Stimulated activated memory B cell treated with anti-CD40 and anti-IgM and Interleukin-4, amounts not matched to agents 10 μg/mL and 1 μg/mL and 100 μg/mL, for 72 hours (primary cell): Measurements from ENCODE around the gene OGA.
A peak's percentile ranks its signal among the peaks of the same experiment; 100 is the strongest.

Experiments
- ATAC-seq: fragments of 150-1000 bp; cut with Tn5 transposase; 2 replicates; pipeline ENCODE4 v1.10.0; 2021
- H3K27ac Mint-ChIP-seq: one replicate; pipeline ENCODE4 v1.8.0; 2022; ENCODE audit warnings: mild to moderate bottlenecking, mixed read lengths
- H3K27me3 Mint-ChIP-seq: one replicate; pipeline ENCODE4 v1.8.0; 2022; ENCODE audit warnings: mixed read lengths
- H3K36me3 Mint-ChIP-seq: one replicate; pipeline ENCODE4 v1.8.0; 2022; ENCODE audit warnings: mixed read lengths
- H3K4me1 Mint-ChIP-seq: one replicate; pipeline ENCODE4 v1.8.0; 2022; ENCODE audit warnings: mixed read lengths
- H3K4me3 Mint-ChIP-seq: one replicate; pipeline ENCODE4 v1.8.0; 2022; ENCODE audit warnings: mild to moderate bottlenecking, moderate library complexity, mixed read lengths
- H3K9me3 Mint-ChIP-seq: one replicate; pipeline ENCODE4 v1.8.0; 2022; ENCODE audit warnings: mixed read lengths

The OGA gene

DNA sequence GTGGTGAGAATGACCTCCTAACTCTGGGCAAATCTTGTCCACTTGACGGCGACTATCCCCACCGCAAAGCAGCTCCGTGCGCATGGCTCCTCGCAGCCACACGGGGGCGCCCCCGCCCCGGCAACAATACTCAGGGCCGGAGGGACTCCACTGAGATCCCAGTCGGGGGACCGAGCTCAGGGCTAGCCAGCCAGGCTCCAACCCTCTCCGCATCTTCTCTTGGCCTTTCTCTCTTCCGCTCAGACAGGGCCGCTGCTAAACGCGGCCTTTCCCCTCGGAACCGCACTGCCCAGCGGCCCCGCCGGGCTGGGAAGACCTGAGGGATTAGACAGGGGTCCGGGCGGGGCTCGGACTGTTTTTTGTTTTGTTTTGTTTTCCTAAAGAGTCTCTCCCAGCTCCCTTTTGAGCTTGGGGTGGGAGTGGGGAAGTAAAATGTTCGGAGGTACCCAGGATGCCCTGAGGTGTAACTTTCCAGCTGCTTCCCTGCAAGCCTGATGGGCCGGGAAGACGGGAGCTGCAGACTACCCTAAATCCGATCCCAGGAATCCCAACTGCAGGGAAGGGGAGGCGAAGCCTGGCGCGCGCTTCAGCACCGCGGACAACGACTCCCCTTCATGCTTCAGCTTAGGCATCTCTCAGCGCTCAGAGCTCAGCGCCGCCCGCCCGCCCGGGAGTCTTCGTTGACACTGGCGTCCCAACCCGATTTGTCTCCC, 22.7 kb upstream of the OGA start:
- Mint-ChIP-seq H3K4me1 (peaks cover 62% of the 10 kb centered on the region), H3K27me3 (no peaks in the 10 kb centered on the region), H3K27ac (peak overlapping the region; percentile 36), H3K36me3 (no peaks in the 10 kb centered on the region), H3K4me3 (peak overlapping the region; percentile 78), H3K9me3 (no peaks in the 10 kb centered on the region)
- peak; percentile 85 for ATAC-seq

DNA sequence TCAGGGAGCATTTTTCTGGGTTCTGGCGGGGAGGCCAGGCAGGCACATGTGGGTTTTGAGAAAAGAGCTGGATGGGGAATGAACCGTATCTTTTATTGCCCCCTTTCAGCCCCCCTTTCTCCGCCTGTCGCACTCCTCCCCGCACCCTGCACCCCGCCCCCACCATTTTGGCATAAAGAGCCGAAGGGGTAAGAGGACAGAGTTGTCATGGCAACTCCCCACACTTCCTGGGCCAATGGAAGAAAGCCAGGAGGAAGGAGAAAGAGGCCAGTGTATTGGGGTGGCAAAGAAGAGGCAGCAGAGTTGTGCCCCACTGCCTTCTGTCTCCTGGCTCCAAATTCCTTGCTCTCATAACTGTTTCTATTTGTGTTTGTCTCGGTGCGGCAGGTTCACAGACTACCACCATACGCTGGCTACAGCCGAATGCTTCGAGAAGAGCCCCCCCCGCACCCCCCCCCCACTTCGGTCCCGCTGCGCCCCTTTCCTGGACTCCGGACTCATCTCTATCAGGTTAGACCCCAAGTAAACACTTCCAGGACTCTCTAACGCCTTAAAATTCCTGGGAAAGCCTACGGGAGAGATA, 21.9 kb upstream of the OGA start:
- Mint-ChIP-seq H3K27ac (peak overlapping the region; percentile 63), H3K9me3 (no peaks in the 10 kb centered on the region), H3K4me3 (peak overlapping the region; percentile 78), H3K36me3 (no peaks in the 10 kb centered on the region), H3K4me1 (peaks cover 65% of the 10 kb centered on the region), H3K27me3 (no peaks in the 10 kb centered on the region)
- no peak for ATAC-seq

DNA sequence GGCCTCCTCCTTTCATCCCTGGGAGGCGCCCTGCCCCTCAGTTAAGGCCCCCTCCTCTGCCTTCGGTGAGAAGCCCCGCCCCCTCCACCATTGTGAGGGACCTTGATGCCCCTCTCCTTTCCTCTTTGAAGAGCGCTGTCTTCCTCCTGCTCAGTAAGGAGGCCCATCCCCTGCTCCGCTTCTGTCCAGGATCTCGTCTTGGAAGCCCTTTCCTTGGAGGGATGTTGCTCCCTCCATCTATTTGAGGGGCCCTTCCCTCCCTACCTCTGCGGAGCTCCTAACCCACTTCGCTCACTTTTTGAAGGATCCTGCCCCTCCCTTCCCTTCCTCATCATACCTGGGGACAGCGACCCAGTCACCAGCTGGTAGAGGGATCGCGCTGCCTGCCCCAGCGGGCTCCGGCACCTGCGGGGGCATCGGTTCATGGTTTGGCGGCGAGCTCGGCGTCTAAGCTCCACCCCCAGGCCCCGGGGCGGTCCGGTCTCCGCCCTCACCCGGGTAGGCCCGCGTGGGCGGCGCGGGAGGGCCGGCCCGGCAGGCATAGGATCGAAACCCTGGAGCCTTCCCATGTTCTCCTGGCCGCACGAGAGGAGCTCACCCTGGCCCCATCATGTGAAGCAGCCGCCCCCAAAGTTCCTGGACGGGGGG, 21.3 kb upstream of the OGA start:
- H3K4me3 Mint-ChIP-seq = peak overlapping the region; percentile 78
- H3K9me3 Mint-ChIP-seq = no peaks in the 10 kb centered on the region
- ATAC-seq = peak; percentile 65
- peak overlapping the region; percentile 63 for H3K27ac Mint-ChIP-seq
- H3K36me3 Mint-ChIP-seq = no peaks in the 10 kb centered on the region
- peaks cover 65% of the 10 kb centered on the region for H3K4me1 Mint-ChIP-seq
- no peaks in the 10 kb centered on the region for H3K27me3 Mint-ChIP-seq

DNA sequence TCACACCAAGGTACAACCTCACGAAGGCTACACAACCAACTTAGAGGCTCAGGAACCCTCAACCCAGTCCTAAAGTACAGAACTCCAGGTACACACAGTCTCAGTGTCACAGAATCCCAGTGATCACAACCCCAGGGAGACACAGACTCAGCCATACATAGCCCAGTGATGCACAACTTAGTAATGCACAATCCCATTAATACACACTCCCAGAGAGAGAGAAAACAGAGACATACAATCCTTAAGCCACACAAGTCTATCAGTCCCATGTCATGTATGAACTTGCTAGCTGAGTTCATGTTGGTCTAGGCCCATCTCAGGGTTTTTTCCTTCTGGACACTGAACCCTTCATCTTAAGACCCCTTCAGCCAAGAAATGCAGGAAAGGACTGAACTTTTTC, 20.8 kb upstream of the OGA start:
- Mint-ChIP-seq H3K27me3 (no peaks in the 10 kb centered on the region), H3K4me1 (peaks cover 64% of the 10 kb centered on the region), H3K36me3 (no peaks in the 10 kb centered on the region), H3K27ac (peak overlapping the region; percentile 63), H3K4me3 (peak overlapping the region; percentile 10), H3K9me3 (no peaks in the 10 kb centered on the region)
- no peak for ATAC-seq

DNA sequence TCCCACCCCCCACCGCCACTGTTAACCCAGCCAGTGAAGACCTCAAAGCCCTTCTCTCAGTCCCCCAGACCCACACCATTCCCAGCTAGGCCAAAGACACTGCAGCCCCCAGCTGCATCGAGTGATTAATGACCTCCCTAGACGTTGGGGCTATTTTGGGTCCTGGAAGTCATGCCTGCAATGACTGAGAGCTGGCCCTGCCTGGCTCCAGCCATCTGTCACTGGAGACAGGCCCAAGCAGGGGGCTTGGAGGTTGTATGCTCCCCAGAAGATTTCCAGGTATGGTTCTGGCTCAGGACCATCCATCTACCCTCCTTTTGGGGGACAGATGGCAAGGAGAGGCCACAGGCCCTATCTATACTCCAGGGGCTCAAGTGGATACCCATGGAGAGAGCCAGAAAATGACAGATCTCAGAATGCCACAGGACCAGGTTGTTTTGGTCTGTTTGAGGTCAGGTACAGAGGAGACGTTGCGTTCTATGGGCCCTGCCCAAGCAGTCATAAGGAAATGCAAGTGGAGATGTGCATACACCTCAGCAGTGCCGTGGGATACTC, 20.2 kb upstream of the OGA start:
- no peaks in the 10 kb centered on the region for H3K27me3 Mint-ChIP-seq
- H3K4me3 Mint-ChIP-seq = no peak overlapping the region
- H3K36me3 Mint-ChIP-seq = no peaks in the 10 kb centered on the region
- no peak for ATAC-seq
- H3K4me1 Mint-ChIP-seq = peaks cover 66% of the 10 kb centered on the region
- no peak overlapping the region for H3K27ac Mint-ChIP-seq
- H3K9me3 Mint-ChIP-seq = no peaks in the 10 kb centered on the region

DNA sequence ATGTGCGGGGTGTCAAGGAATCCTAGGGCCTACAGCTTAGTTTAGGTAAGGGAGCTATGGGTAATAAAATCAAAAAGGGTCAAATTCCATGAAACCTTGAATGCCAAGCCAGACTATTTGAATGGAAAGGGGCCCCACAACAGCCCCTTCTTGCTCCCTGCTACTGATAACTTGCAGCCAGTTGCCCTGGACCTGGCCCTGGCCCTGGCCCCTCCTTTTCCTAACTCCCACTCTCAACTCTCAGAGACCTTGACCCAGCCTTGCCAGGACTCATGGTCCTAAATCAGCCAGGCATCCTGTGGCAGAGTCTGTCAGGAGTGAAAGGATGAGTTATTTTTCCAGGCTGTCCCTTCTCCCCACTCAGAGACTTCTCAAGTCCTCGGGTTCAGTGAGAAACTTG, 19.5 kb upstream of the OGA start:
- peaks cover 66% of the 10 kb centered on the region for H3K4me1 Mint-ChIP-seq
- H3K4me3 Mint-ChIP-seq = no peak overlapping the region
- ATAC-seq = no peak
- no peaks in the 10 kb centered on the region for H3K36me3 Mint-ChIP-seq
- no peak overlapping the region for H3K27ac Mint-ChIP-seq
- H3K9me3 Mint-ChIP-seq = no peaks in the 10 kb centered on the region
- no peaks in the 10 kb centered on the region for H3K27me3 Mint-ChIP-seq

DNA sequence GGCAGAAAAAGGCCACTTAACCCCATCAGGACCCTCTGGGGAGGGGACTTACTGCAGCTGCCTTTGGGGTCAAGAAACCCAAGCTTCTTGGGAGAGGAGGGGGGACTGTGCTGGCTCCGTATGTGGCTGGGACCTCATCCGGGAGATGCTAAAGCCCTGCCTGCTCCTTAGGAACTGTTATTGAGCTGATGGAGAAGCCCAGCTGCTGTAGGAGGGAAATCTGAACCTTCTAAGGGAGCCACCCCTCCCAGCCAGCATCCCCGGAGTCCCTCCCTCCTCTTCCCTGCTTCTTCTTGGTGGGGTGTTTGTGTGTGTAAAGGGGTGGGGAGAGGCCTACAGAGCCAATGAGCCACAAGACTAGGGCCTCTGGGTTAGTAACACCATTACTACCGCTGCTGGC, 17.1 kb upstream of the OGA start:
- H3K4me3 Mint-ChIP-seq = no peak overlapping the region
- no peaks in the 10 kb centered on the region for H3K36me3 Mint-ChIP-seq
- no peaks in the 10 kb centered on the region for H3K27me3 Mint-ChIP-seq
- no peak for ATAC-seq
- H3K27ac Mint-ChIP-seq = no peak overlapping the region
- no peaks in the 10 kb centered on the region for H3K9me3 Mint-ChIP-seq
- H3K4me1 Mint-ChIP-seq = peaks cover 60% of the 10 kb centered on the region

DNA sequence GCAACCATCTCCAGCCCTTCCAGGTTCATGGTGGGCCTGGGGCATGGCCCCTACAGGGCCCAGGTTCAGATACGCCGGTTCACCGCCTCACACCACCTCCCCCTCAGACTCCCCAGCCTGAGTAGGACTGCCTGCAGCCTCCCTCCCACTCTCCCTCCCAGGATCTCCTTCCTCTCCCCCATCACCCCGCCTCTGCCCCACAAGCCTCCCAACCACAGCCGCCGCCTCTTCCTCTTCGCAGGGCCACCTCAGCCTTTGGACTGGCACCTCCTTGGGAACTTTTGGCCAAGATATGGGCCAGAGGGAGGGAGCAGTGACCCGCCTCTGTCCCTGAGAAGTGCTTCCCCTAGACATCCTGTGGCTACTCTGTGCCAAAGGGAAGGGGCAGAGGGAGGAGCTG, 16.1 kb upstream of the OGA start:
- ATAC-seq = no peak
- no peaks in the 10 kb centered on the region for H3K9me3 Mint-ChIP-seq
- H3K4me3 Mint-ChIP-seq = no peak overlapping the region
- H3K27me3 Mint-ChIP-seq = no peaks in the 10 kb centered on the region
- no peaks in the 10 kb centered on the region for H3K36me3 Mint-ChIP-seq
- peak overlapping the region; percentile 45 for H3K27ac Mint-ChIP-seq
- peaks cover 60% of the 10 kb centered on the region for H3K4me1 Mint-ChIP-seq

DNA sequence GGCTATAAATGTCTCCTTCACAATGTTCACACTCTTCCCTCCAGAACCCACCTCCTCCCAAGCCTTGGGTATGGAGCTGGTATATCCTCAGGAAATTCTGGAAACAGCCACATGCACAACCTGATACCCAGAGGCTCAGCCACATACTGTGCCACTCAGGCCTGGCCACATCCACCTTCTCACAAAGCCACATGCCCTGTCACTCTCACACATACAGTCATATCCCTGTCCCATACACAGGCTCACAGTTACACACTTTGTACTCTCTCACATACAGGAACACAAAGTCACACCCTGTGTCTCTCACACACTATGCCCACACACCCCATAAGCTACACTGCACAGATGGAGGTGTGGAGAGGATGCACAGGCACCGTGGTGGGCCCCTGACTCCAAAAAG, 15.2 kb upstream of the OGA start:
- Mint-ChIP-seq H3K4me3 (no peak overlapping the region), H3K36me3 (no peaks in the 10 kb centered on the region), H3K27ac (peak overlapping the region; percentile 45), H3K27me3 (no peaks in the 10 kb centered on the region), H3K9me3 (no peaks in the 10 kb centered on the region), H3K4me1 (peaks cover 53% of the 10 kb centered on the region)
- ATAC-seq = no peak

DNA sequence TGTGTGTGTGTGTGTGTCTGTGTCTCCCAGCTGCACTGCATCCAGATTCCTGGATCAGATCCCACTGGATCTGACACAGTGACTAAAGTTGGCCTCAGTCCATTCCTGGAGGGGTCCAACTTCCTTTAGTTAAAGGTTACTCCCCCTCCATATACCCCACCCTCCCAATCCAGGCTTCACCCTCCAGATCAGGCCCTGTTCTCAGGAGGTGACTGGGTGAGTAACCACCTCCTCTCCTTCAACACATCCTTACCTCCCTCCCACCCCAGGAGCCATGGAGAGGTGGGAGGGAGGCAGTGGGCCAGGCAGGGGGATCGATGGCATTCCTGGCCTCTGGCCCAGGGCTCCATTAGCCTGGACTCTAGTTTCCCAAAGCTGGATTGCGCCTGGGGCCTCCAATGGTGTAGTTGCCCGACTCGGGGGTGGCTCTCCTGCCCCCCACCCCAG, 14.1 kb upstream of the OGA start:
- no peak for ATAC-seq
- H3K27me3 Mint-ChIP-seq = no peaks in the 10 kb centered on the region
- no peak overlapping the region for H3K4me3 Mint-ChIP-seq
- H3K27ac Mint-ChIP-seq = peak overlapping the region; percentile 98
- no peaks in the 10 kb centered on the region for H3K9me3 Mint-ChIP-seq
- peaks cover 53% of the 10 kb centered on the region for H3K4me1 Mint-ChIP-seq
- H3K36me3 Mint-ChIP-seq = no peaks in the 10 kb centered on the region

DNA sequence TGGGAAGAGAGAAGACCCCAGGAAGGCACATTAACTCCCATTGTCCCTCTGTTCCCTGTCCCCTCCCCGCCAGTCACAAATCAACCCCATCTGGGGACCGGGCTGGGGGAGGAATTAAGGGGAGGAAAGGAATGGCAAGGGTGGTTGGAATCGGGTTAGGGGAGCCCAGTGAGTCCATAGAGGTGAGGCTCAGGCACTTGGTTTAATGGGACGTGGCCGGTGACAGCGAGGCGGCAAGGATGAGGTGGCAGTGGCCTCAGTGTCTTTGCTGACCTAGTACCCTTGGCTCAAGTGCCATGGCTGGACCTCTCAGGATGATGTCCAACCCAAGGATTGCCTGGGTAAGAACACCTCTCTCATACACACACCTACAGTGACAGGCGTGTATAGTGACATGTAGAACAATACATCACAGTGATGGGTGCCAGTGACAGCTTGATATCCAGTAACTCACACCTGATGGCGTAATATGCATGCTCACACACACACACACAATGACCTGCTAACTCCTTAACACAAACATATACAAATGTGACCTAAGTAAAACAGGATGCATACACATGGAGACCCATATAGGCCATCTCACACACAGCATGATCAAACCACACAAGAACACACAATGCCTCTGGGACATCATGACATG, 13.0 kb upstream of the OGA start:
- H3K36me3 Mint-ChIP-seq = no peaks in the 10 kb centered on the region
- peak overlapping the region; percentile 98 for H3K27ac Mint-ChIP-seq
- peak overlapping the region; percentile 84 for H3K4me3 Mint-ChIP-seq
- H3K27me3 Mint-ChIP-seq = no peaks in the 10 kb centered on the region
- ATAC-seq = no peak
- peaks cover 53% of the 10 kb centered on the region for H3K4me1 Mint-ChIP-seq
- no peaks in the 10 kb centered on the region for H3K9me3 Mint-ChIP-seq

DNA sequence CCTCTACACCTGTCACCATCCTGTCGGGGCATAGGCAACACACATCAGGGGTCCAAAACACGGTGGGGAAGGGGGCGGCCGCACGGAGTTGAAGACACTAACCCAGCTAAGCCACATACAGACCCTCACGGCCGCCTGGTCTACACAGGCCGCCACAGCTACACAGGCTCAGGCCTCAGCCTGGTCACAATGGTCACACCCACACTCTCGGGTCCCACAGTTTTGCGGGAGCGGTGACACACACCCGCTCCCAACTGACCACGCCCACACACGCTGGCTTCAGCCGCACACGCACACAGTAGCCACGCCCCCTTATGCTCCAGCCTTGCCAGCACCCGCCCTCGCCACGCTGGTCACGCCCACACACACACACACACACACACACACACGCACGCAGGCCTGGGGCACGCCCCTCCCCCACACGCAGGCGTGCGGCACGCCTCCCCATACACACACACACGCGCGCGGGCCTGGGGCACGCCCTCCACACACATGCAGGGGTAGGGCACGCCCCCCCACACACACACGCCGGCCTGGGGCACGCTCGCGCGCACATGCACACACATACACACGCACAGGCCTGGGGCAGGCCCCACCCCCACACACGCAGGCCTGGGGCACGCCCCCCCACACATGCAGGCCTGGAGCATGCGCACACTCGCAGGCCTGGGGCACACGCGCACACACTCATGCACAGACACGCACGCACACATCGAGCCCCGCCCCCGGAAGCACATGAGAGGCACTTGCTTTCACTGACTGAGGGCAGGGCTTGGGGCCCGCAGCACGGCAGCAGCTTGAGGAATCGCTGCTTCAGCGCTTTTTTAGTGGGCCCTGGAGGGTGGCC, 12.3 kb upstream of the OGA start:
- Mint-ChIP-seq H3K4me3 (peak overlapping the region; percentile 84), H3K4me1 (peaks cover 47% of the 10 kb centered on the region)

DNA sequence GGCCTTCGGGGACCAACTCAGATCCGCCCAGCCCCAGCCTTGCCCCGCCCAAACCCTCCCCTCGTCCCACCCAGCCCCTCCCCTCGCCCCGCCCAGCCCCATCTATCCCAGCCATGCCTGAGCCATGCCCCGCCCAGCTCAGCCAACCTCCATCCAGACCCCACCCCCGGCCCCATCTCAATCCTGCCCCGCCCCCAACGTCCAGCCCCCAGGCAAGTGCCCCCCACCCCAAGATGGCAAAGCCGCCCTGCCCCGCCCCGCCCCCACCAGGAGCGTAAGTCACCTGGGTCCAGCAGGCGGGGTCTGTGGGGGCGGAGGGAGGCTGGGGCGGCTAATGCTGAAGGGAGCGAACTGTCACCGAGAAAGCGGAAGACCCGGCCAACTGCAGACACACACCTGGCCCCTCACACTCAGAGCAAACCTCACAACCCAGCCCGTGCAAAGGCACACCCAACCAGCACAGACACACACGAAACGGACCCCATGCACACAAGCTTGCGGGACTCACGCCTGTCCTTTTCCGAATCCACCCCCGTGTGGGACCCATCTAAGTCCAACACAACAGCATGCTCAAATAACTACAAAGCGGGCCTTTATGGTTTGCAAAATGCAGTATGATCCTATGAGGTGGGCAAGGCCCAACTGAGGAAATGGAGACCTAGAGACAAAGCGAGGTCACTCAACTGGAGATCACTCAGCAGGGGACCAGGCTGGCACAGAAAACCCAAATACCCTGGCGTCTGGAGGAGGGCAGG, 11.5 kb upstream of the OGA start:
- H3K27me3 Mint-ChIP-seq = no peaks in the 10 kb centered on the region
- peak; percentile 65 for ATAC-seq

More for the DNA sequence above, 12.3 kb upstream of the OGA start:
- Mint-ChIP-seq H3K9me3 (no peaks in the 10 kb centered on the region), H3K27me3 (no peaks in the 10 kb centered on the region), H3K27ac (peak overlapping the region; percentile 98), H3K36me3 (no peaks in the 10 kb centered on the region)
- ATAC-seq = peak; percentile 90

More for the DNA sequence above, 11.5 kb upstream of the OGA start:
- peaks cover 42% of the 10 kb centered on the region for H3K4me1 Mint-ChIP-seq
- no peaks in the 10 kb centered on the region for H3K9me3 Mint-ChIP-seq
- peak overlapping the region; percentile 98 for H3K27ac Mint-ChIP-seq
- peak overlapping the region; percentile 84 for H3K4me3 Mint-ChIP-seq
- no peaks in the 10 kb centered on the region for H3K36me3 Mint-ChIP-seq
